Loucy (cell line): Measurements from ENCODE around the gene ABCA3.

Source experiments
- EZH2phosphoT487 ChIP-seq: fragments of 200-600 bp; IDR thresholded peaks from 2 replicates; pipeline ENCODE4 v1.6.1; 2018; ENCODE audit warnings: antibody characterized with exemption, mild to moderate bottlenecking, moderate library complexity, borderline replicate concordance
- TF ChIP-seq, protein P1 (sequence below): fragments of 200-600 bp; sonication (generic); conservative IDR thresholded peaks from 2 replicates; pipeline ENCODE4 v1.5.1; 2014; ENCODE audit warnings: mild to moderate bottlenecking, antibody characterized with exemption, low read length

DNA sequence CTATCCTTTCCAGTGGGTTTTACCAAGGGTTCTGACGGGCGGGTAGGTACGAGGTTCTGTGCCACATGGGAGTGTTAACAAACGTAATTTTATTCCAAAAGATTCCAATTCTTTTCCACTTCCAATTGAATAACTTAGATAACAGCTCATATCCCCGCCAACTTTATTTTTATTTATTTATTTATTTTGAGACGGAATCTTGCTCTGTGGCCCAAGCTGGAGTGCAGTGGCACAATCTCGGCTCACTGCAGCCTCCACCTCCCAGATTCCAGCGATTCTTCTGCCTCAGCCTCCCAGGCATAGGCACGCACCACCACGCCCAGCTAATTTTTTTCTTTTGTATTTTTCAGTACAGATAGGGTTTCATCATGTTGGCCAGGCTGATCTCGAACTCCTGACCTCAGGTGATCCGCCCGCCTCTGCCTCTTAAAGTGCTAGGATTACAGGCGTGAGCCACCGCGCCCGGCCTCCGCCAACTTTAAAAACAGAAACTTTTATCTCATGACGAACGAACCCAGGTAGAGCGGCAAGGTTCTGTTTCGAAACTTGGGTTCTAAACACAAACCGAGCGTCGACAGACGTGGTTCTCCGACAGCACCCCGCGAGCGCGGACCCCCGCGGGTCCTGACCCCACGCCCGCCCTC lies 89.8 kb downstream of the ABCA3 start:
- TF ChIP-seq, protein P1, sequence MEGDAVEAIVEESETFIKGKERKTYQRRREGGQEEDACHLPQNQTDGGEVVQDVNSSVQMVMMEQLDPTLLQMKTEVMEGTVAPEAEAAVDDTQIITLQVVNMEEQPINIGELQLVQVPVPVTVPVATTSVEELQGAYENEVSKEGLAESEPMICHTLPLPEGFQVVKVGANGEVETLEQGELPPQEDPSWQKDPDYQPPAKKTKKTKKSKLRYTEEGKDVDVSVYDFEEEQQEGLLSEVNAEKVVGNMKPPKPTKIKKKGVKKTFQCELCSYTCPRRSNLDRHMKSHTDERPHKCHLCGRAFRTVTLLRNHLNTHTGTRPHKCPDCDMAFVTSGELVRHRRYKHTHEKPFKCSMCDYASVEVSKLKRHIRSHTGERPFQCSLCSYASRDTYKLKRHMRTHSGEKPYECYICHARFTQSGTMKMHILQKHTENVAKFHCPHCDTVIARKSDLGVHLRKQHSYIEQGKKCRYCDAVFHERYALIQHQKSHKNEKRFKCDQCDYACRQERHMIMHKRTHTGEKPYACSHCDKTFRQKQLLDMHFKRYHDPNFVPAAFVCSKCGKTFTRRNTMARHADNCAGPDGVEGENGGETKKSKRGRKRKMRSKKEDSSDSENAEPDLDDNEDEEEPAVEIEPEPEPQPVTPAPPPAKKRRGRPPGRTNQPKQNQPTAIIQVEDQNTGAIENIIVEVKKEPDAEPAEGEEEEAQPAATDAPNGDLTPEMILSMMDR: no peak
- TF ChIP-seq EZH2phosphoT487: no peak
